ENCODE measurements around the gene RFX7. TPM values are rescaled to one million over a fixed set of nuclear protein-coding genes. Genes with fewer than 3 reads are reported as not detected.
A peak's percentile ranks its signal among the peaks of the same experiment; 100 is the strongest.

RFX7 gene
- total RNA-seq, 1 donor from 2014 or later = 39.2 TPM

DNA sequence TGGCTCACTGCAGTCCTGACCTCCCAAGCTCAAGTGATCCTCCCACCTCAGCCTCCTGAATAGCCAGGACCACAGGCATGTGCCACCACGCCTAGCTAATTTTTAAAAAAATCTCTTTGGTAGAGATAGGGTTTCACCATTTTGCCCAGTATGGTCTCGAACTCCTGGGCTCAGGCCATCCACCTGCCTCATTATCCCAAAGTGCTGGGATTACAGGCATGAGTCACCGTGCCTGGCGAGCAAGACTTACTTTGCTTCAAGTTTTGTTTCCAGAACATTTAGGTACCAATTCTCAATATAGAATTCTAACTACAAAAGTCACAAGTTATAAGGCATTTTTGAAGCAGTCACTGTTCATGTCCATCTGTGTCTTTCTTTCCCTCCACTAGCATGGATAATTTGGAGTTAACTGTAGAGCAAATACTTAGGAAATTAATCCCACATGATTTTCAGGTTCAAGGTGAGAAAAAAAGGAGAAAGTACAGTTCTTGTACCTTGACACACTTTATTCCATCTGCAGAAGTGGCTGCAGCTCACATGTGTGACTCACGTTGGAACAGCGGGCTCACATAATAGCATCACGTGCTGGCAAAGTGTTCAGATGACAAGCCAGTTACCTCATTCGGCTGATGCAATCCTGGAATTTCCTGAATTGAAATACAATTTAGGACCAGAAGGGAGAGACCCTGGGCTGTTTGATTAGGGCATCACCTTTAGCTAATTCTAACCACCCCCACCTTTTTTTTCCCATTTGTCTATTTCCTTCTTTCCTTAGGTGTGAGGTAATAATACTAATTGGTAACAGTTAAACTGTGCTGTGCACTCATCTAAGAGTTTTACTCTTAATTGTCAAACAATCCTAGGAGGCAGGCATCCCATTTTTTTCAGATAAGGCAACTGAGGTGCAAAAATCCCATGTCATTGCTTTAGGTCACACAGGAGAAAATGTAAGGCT, 203.3 kb downstream of the RFX7 start:
- DNase-seq (ENCODE audit: extremely low spot score, unreplicated experiment) = no peak
- H3K36me3 Mint-ChIP-seq = no peaks in the 10 kb centered on the region
- H3K27ac Mint-ChIP-seq = peak overlapping the region; percentile 94
- TF ChIP-seq, protein P1, sequence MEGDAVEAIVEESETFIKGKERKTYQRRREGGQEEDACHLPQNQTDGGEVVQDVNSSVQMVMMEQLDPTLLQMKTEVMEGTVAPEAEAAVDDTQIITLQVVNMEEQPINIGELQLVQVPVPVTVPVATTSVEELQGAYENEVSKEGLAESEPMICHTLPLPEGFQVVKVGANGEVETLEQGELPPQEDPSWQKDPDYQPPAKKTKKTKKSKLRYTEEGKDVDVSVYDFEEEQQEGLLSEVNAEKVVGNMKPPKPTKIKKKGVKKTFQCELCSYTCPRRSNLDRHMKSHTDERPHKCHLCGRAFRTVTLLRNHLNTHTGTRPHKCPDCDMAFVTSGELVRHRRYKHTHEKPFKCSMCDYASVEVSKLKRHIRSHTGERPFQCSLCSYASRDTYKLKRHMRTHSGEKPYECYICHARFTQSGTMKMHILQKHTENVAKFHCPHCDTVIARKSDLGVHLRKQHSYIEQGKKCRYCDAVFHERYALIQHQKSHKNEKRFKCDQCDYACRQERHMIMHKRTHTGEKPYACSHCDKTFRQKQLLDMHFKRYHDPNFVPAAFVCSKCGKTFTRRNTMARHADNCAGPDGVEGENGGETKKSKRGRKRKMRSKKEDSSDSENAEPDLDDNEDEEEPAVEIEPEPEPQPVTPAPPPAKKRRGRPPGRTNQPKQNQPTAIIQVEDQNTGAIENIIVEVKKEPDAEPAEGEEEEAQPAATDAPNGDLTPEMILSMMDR (conservative IDR thresholded peaks at IDR 0.05) = no peak
- no peaks in the 10 kb centered on the region for H3K27me3 Mint-ChIP-seq
- peak overlapping the region; percentile 51 for H3K4me3 Mint-ChIP-seq
- peaks cover 4% of the 10 kb centered on the region for H3K9me3 Mint-ChIP-seq
- peaks cover 37% of the 10 kb centered on the region for H3K4me1 Mint-ChIP-seq (ENCODE audit: unreplicated experiment)

DNA sequence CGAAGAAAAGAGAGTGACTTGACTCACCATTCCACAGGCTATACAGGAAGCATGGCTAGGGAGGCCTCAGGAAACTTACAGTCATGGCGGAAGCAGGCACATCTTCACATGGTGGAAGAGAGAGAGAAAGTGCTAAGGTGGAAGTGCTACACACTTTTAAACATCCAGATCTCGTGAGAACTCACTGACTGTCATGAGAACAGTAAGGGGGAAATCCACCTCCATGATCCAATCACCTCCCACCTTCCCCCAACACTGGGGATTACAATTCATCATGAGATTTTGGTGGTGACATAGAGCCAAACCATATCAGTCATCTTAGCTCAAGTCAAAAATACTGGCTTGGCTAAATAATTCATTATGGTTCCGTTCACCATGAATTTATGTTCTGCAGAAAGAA, 205.0 kb downstream of the RFX7 start:
- peak overlapping the region; percentile 71 for H3K27ac Mint-ChIP-seq

DNA sequence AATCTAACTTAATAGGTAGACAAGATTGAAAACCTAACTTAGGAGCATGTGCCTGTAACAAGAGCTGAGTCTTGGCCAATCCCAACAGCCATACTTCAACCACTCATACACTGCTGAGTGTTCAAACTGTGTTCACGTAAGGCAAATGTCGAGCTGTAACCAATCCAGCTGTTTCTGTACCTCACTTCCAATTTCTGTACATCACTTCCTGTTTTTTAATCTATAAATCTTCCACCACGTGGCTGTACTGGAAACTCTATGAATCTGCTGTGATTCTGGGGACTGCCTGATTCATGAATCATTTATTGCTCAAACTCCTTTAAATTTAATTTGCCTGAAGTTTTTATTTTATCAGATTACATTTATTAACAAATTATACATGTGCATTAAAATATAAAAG, 205.7 kb downstream of the RFX7 start:
- no peaks in the 10 kb centered on the region for H3K27me3 Mint-ChIP-seq
- H3K27ac Mint-ChIP-seq = no peak overlapping the region
- peaks cover under 1% of the 10 kb centered on the region for H3K9me3 Mint-ChIP-seq
- TF ChIP-seq, protein P1 (conservative IDR thresholded peaks at IDR 0.05) = no peak
- H3K4me1 Mint-ChIP-seq (ENCODE audit: unreplicated experiment) = peaks cover 33% of the 10 kb centered on the region
- H3K4me3 Mint-ChIP-seq = no peak overlapping the region
- no peaks in the 10 kb centered on the region for H3K36me3 Mint-ChIP-seq
- no peak for DNase-seq (ENCODE audit: extremely low spot score, unreplicated experiment)

More for the DNA sequence above, 205.0 kb downstream of the RFX7 start:
- no peaks in the 10 kb centered on the region for H3K36me3 Mint-ChIP-seq
- H3K4me1 Mint-ChIP-seq (ENCODE audit: unreplicated experiment) = peaks cover 37% of the 10 kb centered on the region
- no peak for DNase-seq (ENCODE audit: extremely low spot score, unreplicated experiment)
- H3K27me3 Mint-ChIP-seq = no peaks in the 10 kb centered on the region
- TF ChIP-seq, protein P1 (conservative IDR thresholded peaks at IDR 0.05) = no peak
- H3K4me3 Mint-ChIP-seq = no peak overlapping the region
- peaks cover 4% of the 10 kb centered on the region for H3K9me3 Mint-ChIP-seq

Other genes starting within 250 kb of the RFX7 start
- 19.7 and 23.7 TPM in 2 replicates for gene TEX9, start 121.5 kb upstream of the RFX7 start, total RNA-seq (ENCODE audit: low replicate concordance)
- 2.9 and 9.0 TPM in 2 replicates for gene MNS1, start 221.3 kb upstream of the RFX7 start, total RNA-seq (ENCODE audit: low replicate concordance)

All from type B pancreatic cell (in vitro differentiated cells).